NCI-H146 treated with DMSO at 0.1 percent for 48 hours (cell line): ENCODE results near the gene TM9SF2.
"Not testable (repeated sequence)": the region's sequence is repeated elsewhere in the genome, so short reads cannot be mapped to it uniquely, and the experiment has no call there.

Experiments used
- DNase-seq: peaks from one replicate; lab custom pipeline; 2025; ENCODE audit not compliant: unreplicated experiment; lab: John Stamatoyannopoulos, UW

The TM9SF2 gene

DNA sequence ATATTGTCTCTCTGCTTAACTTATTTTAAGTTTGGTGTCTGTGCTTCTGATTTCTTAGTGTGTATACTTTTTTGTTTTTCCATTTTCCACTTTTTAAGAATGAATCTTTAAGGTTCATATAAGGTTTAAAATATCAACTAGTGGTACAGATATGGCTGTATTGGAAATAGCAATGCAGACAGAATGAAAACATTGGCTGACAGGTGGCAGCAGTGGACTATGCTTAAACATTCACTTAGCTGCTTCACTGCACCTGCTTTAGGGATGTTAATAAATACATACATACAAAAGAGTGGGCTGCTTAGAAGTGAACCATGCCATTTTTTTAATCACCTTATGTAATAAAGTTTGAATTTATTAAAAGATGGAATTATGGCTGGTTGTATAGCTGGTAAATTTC, 27.3 kb downstream of the TM9SF2 start:
- DNase-seq = peak; percentile 24

DNA sequence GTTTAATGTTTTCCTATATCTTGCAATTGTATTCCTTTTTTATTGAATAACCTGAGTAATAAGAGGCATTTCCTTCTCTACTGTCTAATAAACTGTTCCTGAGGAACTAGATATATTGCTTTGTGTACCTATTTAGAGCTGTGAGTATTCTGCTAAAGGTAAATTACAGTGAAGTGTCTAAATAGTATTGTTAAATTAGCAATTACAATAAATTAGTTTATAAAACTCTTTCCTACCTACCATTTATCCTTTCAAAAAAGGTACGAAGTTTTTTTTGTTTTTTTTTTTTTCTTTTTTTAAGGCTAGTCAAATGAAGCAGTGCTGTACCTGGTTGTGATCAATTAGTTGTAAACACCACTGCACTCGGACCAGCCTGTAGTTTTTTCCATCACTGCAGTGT, 34.8 kb downstream of the TM9SF2 start:
- DNase-seq = no peak

DNA sequence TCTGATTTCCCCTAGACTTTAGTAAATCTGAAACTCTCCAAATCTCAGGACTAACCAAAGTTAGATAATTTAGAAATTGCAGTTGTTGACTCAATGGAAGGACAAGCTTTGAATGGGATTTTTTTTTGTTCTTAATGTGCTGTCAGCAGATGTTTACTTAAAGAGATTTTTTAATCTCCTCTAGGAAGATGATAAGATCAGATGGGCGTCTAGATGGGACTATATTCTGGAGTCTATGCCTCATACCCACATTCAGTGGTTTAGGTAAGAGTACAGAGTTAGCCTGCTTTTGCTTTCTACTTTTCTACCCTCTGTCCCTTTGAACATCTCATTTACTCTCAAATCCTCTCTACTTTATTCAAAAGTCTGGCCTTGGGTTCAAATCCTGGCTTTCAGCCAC, 39.3 kb downstream of the TM9SF2 start:
- no peak for DNase-seq

DNA sequence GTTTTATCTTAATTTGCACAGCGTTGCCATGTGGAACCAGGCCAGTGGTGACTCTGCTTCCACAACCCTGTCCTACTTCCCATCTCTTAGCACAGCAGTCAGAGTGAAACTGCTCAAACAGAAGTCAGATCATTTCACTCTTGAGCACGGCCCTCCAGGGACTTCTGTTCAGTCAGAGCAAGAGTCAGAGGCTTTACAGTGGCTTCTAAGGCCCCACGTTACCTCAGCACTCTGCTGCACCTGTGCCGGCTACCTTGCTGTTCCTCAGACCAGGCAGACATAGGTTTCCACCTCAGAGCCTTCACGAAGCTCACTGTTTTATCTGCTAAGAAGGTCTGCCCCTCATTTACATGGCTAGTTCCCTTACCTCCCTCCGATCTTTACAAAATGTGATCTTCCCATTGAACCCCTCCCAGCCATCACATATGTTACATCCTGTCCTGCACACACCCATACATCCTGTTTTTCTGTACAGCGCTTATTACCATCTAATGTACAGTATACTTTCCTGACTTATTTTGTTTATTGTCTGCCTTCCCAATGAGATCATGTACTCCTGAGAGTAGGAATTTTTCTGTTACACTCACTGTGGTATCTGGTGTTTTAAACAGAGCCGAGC, 41.6 kb downstream of the TM9SF2 start:
- no peak for DNase-seq

- no peak for DNase-seq
Observed at GRCh38 chr13:99545361-99545760, 44.1 kb downstream of the TM9SF2 start.

- no peak for DNase-seq
Observed at GRCh38 chr13:99545979-99546378, 44.7 kb downstream of the TM9SF2 start.

DNA sequence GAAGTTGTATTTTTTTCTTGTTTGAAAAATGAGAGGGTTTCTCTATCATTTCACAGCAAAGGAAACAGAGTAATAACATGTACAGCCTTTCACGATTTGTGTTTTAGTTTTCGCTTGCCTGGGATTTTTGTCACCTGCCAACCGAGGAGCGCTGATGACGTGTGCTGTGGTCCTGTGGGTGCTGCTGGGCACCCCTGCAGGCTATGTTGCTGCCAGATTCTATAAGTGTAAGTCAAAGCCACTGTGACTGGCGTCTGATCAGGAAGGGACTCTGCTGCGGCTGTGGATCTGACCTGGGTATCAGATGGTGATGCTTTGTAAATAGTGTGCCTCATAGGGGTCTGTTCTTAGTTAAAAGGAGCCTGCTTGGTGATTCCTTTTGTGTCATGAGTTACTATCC, 45.6 kb downstream of the TM9SF2 start:
- no peak for DNase-seq

DNA sequence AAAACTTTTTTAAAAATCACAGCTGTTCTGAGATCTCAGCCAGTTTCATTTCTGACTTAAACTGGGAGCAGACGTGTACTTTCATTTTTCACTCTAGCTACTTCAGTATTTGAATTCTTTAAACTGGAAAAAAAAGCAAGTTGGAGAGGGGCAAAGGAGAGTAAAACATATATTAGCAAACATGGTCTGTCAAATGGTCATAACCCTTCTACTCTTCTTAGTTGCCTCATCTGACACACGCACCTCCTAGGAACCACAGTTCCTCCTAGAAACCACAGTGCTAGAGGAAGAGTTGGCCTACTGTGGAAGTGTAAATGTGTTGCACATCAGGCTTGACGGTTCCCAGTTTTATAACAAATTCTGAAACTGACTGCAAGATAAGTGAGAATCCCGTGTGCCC, 47.2 kb downstream of the TM9SF2 start:
- no peak for DNase-seq

- DNase-seq = no peak
Observed at GRCh38 chr13:99553033-99553432, 51.8 kb downstream of the TM9SF2 start.

DNA sequence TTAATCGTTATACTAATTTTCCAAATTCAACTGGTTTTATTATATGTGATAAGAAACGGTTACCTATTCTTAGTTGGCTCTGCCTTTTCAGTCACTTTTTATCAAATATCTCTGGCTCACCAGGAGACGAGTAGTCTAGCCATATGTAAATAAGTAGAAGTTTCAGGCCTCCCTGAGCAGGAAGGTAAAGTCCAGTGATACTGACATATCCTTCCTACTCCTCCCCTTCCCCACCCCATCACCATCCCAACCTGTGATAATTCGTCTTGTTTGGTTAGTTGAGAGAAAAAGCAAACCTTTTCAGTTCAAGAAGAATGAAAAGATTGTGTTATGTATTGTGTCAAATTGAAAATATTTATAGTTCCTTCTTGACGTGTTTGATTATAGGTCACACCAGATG, 53.9 kb downstream of the TM9SF2 start:
- no peak for DNase-seq

GRCh38 chr13:99556867-99557443, 55.7 kb downstream of the TM9SF2 start:
- no peak for DNase-seq

- DNase-seq = no peak
Observed at GRCh38 chr13:99558570-99559180, 57.4 kb downstream of the TM9SF2 start.

- DNase-seq = no peak
Observed at GRCh38 chr13:99559560-99559959, 58.3 kb downstream of the TM9SF2 start.

GRCh38 chr13:99563404-99563803, 62.1 kb downstream of the TM9SF2 start:
- DNase-seq = no peak

GRCh38 chr13:99564386-99564785, 63.1 kb downstream of the TM9SF2 start:
- DNase-seq = no peak

GRCh38 chr13:99565478-99566124, 64.3 kb downstream of the TM9SF2 start:
- no peak for DNase-seq

GRCh38 chr13:99566125-99567083, 65.1 kb downstream of the TM9SF2 start:
- no peak for DNase-seq

DNA sequence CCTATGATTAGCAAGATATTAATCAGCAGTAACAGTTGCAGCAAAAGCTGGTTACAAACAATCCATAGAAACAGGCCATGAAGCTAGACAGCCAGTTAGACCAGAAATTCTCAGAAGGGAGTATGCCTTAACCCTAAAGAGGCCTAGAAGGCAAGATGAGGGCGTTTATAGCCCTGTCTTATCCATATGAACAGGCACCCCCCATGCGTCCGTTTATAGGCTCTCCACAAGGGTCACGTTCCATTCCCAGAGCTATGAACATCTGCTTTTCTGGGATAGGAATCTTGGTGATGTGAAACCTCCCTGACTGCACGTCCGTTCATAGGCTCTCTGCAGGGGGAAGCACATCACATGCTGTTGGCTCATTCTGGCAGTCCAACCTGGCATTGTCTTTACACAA, 67.6 kb downstream of the TM9SF2 start:
- DNase-seq = not testable (repeated sequence)

GRCh38 chr13:99572131-99572530, 70.9 kb downstream of the TM9SF2 start:
- no peak for DNase-seq

GRCh38 chr13:99572921-99573320, 71.6 kb downstream of the TM9SF2 start:
- no peak for DNase-seq
